Fibroblast of lung (primary cell): ENCODE results near the gene TMEM169. TPM values are rescaled to one million over a fixed set of nuclear protein-coding genes. Genes with fewer than 3 reads are reported as not detected.
A peak's percentile ranks its signal among the peaks of the same experiment; 100 is the strongest.
"Not testable (repeated sequence)": the region's sequence is repeated elsewhere in the genome, so short reads cannot be mapped to it uniquely, and the experiment has no call there.

Experiments
- DNase-seq, 2 donors: peaks; one replicate each; pipeline versions ENCODE4 v3.0.0 to v3.0.0-alpha.2; 2010; ENCODE audit warnings: low read depth in 2 of 2
- H2AFZ ChIP-seq: 2 replicates; pipeline ENCODE4 v1.5.1; 2012; ENCODE audit warnings: low read length, control low read depth, inconsistent platforms
- H3K27ac ChIP-seq: 2 replicates; pipeline ENCODE4 v1.5.1; 2011; ENCODE audit warnings: low read length, control low read depth; ENCODE audit not compliant: insufficient read depth
- H3K27me3 ChIP-seq: 2 replicates; pipeline ENCODE4 v1.5.1; 2011; ENCODE audit warnings: mild to moderate bottlenecking, low read length; ENCODE audit not compliant: control insufficient read depth, insufficient read depth
- H3K36me3 ChIP-seq: 2 replicates; pipeline ENCODE4 v1.5.1; 2011; ENCODE audit warnings: low read length; ENCODE audit not compliant: control insufficient read depth, insufficient read depth
- H3K4me1 ChIP-seq: 2 replicates; pipeline ENCODE4 v1.5.1; 2011; ENCODE audit warnings: low read length; ENCODE audit not compliant: control insufficient read depth, insufficient read depth; ENCODE audit errors: extremely low read depth
- H3K4me2 ChIP-seq: 2 replicates; pipeline ENCODE4 v1.5.1; 2011; ENCODE audit warnings: low read length, control low read depth; ENCODE audit not compliant: insufficient read depth; ENCODE audit errors: extremely low read depth
- H3K4me3 ChIP-seq, 4 experiments: fragments of 200-600 bp in 1 of 4; sonication (generic) in 1 of 4; replicated peaks in 1 of 4; 2 replicates each; pipeline ENCODE4 v1.5.1; 2011 to 2016; ENCODE audit warnings: low read length in 4 of 4, low read depth in 3 of 4, mild to moderate bottlenecking in 3 of 4, control low read depth in 2 of 4, inconsistent platforms in 1 of 4, mixed read lengths in 1 of 4; ENCODE audit not compliant: insufficient read depth in 1 of 4; ENCODE audit errors: control extremely low read depth in 1 of 4
- H3K79me2 ChIP-seq: 2 replicates; pipeline ENCODE4 v1.5.1; 2012; ENCODE audit warnings: mild to moderate bottlenecking, low read length, inconsistent platforms; ENCODE audit not compliant: control insufficient read depth, insufficient read depth
- H3K9ac ChIP-seq: 2 replicates; pipeline ENCODE4 v1.5.1; 2011; ENCODE audit warnings: mild to moderate bottlenecking, low read length, control low read depth; ENCODE audit not compliant: insufficient read depth
- H3K9me3 ChIP-seq: 2 replicates; pipeline ENCODE4 v1.5.1; 2012; ENCODE audit warnings: low read depth, low read length; ENCODE audit not compliant: control insufficient read depth, insufficient read depth
- H4K20me1 ChIP-seq: 2 replicates; pipeline ENCODE4 v1.5.1; 2011; ENCODE audit warnings: low read length; ENCODE audit not compliant: control insufficient read depth, insufficient read depth; ENCODE audit errors: extremely low read depth
- EZH2 ChIP-seq: IDR thresholded peaks from 2 replicates; pipeline ENCODE4 v1.5.1; 2012; ENCODE audit warnings: low read length, control low read depth, mild to moderate bottlenecking; ENCODE audit errors: missing control alignments
- polyA plus RNA-seq, 2 donors: library from polyadenylated mRNA; depleted of rRNA in 1 of 2; stranded (reverse) in 1 of 2; unstranded in 1 of 2; fragments of >200 nt; gene quantifications; 2 replicates each; pipeline ENCODE4 v1.2.1, GENCODE V29; 2011 to 2012; ENCODE audit warnings: missing spikeins in 1 of 2
- total RNA-seq: library from RNA; depleted of rRNA; stranded (reverse); fragments of >200 nt; gene quantifications from 2 replicates; pipeline ENCODE4 v1.2.1, GENCODE V29; 2014
- TF ChIP-seq, protein P1 (sequence below), 2 donors: IDR thresholded peaks in 1 of 2; conservative IDR thresholded peaks in 1 of 2; 1 replicate in 1 of 2; 2 replicates in 1 of 2; pipeline ENCODE4 v1.5.1; 2011 to 2012; ENCODE audit warnings: low read length in 2 of 2, control low read depth in 1 of 2, inconsistent platforms in 1 of 2, low read depth in 1 of 2, mild to moderate bottlenecking in 1 of 2

The TMEM169 gene
- total and polyA plus RNA-seq, 2 donors (not counting 1 experiment from before 2014, with no cell fraction given) = 0.10 to 0.50 TPM

DNA sequence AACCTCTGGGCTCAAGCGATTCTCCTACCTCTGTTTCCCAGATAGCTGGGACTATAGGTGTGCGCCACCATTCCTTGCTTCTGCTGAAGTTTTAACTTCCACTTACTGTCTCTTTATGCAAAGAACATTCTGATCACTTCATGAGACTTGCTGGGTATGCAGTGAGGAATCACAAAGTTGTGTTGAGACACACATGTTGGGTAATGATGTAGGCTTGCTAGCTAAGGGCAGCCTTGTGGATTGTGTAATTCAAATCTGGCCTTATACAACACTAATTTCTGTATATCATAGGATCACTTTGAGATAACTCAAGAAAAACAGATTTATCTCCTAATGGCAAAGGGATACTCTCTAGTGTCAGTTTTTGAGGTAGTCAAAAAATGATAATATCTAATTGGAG lies 51.7 kb downstream of the TMEM169 start:
- Histone ChIP-seq H3K4me3 (no peak overlapping the region), H3K4me2 (no peak overlapping the region), H4K20me1 (no peaks in the 10 kb centered on the region), H3K4me1 (no peaks in the 10 kb centered on the region), H3K27me3 (no peaks in the 10 kb centered on the region), H3K36me3 (peaks cover 25% of the 10 kb centered on the region), H3K27ac (no peak overlapping the region), H3K79me2 (peaks cover 9% of the 10 kb centered on the region), H3K9ac (no peak overlapping the region), H3K9me3 (no peaks in the 10 kb centered on the region), H2AFZ (no peak overlapping the region)
- peak in 1 of 2 donors; percentile 42 for DNase-seq
- TF ChIP-seq EZH2 = no peak
- TF ChIP-seq, protein P1, sequence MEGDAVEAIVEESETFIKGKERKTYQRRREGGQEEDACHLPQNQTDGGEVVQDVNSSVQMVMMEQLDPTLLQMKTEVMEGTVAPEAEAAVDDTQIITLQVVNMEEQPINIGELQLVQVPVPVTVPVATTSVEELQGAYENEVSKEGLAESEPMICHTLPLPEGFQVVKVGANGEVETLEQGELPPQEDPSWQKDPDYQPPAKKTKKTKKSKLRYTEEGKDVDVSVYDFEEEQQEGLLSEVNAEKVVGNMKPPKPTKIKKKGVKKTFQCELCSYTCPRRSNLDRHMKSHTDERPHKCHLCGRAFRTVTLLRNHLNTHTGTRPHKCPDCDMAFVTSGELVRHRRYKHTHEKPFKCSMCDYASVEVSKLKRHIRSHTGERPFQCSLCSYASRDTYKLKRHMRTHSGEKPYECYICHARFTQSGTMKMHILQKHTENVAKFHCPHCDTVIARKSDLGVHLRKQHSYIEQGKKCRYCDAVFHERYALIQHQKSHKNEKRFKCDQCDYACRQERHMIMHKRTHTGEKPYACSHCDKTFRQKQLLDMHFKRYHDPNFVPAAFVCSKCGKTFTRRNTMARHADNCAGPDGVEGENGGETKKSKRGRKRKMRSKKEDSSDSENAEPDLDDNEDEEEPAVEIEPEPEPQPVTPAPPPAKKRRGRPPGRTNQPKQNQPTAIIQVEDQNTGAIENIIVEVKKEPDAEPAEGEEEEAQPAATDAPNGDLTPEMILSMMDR (conservative IDR thresholded peaks at IDR 0.05 in 1 of 2, IDR thresholded peaks at IDR 0.05 in 1 of 2; ENCODE audit: low read depth in 1 of 2, low read length in 2 of 2) = no peak

DNA sequence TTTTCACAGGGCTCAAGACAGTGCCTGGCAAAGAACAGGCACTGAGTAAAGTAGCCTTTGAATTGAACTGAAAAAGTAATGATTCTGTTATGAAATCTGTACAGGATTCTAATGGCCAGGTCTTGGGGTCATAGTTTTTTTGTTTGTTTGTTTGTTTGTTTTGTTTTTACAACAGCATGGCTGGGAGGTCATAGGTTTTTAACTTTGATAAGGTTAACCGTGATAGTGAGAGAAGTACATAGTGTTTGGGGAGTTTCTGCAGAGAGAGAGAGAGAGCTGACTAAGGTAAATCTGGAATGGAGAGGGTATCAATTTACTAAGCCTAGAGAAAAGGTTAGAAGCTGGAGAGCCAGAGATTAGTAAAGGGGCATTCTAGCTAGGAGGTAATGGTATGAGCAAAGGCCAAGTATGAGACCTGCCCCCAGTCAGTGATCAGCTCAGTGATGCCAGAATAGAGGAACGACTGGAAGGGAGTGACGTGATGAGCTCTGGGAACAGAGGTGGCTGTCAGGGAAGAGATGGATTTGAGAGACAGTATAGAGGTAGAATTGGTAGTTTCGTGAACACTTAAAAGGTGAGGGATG lies 53.3 kb downstream of the TMEM169 start:
- Histone ChIP-seq H2AFZ (no peak overlapping the region), H3K36me3 (peaks cover 24% of the 10 kb centered on the region), H3K9me3 (no peaks in the 10 kb centered on the region), H4K20me1 (no peaks in the 10 kb centered on the region), H3K27ac (no peak overlapping the region), H3K4me2 (no peak overlapping the region), H3K27me3 (no peaks in the 10 kb centered on the region), H3K4me3 (no peak overlapping the region), H3K79me2 (peaks cover 3% of the 10 kb centered on the region), H3K4me1 (no peaks in the 10 kb centered on the region), H3K9ac (no peak overlapping the region)
- TF ChIP-seq, protein P1 (conservative IDR thresholded peaks at IDR 0.05 in 1 of 2, IDR thresholded peaks at IDR 0.05 in 1 of 2; ENCODE audit: low read depth in 1 of 2, low read length in 2 of 2) = no peak
- no peak for TF ChIP-seq EZH2
- DNase-seq = no peak

- Histone ChIP-seq H2AFZ (no peak overlapping the region), H3K79me2 (peaks cover 3% of the 10 kb centered on the region), H3K4me1 (peaks cover 9% of the 10 kb centered on the region), H3K9ac (no peak overlapping the region), H3K36me3 (peaks cover 14% of the 10 kb centered on the region), H3K9me3 (no peaks in the 10 kb centered on the region), H3K27me3 (no peaks in the 10 kb centered on the region), H3K27ac (no peak overlapping the region), H3K4me2 (no peak overlapping the region), H4K20me1 (no peaks in the 10 kb centered on the region), H3K4me3 (no peak overlapping the region)
- no peak for DNase-seq
- no peak for TF ChIP-seq EZH2
- TF ChIP-seq, protein P1 (conservative IDR thresholded peaks at IDR 0.05 in 1 of 2, IDR thresholded peaks at IDR 0.05 in 1 of 2; ENCODE audit: low read depth in 1 of 2, low read length in 2 of 2) = peak in 1 of 2 donors; percentile 27
These were observed 58.2 kb downstream of the TMEM169 start for GRCh38 chr2:216139884-216140283.

DNA sequence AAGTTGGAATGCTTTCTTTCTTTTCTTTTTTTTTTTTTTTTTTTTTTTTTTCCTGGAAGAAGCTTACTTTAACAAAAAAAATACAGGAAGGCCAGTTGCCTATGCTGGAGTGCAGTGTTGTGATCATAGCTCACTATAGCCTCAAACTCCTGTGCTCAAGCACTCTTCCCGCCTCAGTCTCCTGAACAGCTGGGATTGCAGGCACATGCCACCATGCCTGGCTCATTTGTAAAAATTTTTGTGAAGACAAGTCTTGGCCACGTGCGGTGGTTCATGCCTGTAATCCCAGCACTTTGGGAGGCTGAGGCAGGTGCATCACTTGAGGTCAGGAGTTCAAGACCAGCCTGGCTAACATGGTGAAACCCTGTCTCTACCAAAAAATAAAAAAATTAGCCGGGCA lies 59.8 kb downstream of the TMEM169 start:
- H2AFZ ChIP-seq, H3K4me1 ChIP-seq, H3K4me2 ChIP-seq, H4K20me1 ChIP-seq, H3K9ac ChIP-seq, H3K4me3 ChIP-seq, H3K27me3 ChIP-seq, H3K79me2 ChIP-seq, H3K9me3 ChIP-seq, DNase-seq, H3K27ac ChIP-seq: not testable (repeated sequence)
- peaks cover 12% of the 10 kb centered on the region for H3K36me3 ChIP-seq
